Myocyte (in vitro differentiated cells): Measurements from ENCODE around the gene ADCY1. TPM values are rescaled to one million over a fixed set of nuclear protein-coding genes. Genes with fewer than 3 reads are reported as not detected.

Source experiments
- DNase-seq: peaks from one replicate; pipeline ENCODE4 v3.0.0-alpha.2; 2012; ENCODE audit warnings: low read depth
- total RNA-seq: library from RNA; depleted of rRNA; stranded (reverse); fragments of >200 nt; gene quantifications from 2 replicates; pipeline ENCODE4 v1.2.3, GENCODE V29; 2014

Gene ADCY1
- total RNA-seq, 1 donor from 2014 or later = 0.40 TPM

DNA sequence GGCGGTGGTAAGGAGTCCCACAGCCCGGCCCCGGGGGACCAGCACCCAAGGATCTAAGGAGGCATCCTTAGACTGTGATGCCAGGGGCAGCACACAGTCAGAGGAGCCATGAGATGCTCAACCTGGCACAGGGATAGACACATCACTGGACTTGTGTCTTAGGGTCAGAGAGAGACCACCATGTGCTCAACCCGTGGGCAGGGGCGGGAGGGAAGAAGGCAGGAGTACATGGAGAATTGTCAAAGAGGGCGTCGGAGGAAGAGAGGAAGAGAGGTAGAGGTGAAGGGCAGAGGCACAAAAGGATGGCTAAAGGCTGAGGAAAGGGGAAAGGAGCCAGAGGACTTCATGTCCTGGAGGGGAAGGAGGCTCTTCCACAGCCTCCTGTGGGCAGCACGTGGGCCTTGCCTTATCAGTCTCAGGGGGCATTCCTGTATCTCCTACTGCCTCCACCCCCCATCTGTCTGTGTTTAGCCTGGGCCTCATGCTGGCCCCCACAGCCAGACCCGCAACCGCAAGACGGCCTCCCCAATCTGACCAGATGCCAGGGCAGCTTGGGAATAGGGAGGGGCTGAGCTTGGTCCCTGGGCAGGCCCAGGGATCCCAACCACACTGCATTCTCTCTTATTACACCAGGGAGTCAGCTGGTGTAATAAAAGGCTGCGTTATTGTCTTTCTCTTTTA is 2.2 kb downstream of the ADCY1 start:
- DNase-seq = peak; percentile 52

DNA sequence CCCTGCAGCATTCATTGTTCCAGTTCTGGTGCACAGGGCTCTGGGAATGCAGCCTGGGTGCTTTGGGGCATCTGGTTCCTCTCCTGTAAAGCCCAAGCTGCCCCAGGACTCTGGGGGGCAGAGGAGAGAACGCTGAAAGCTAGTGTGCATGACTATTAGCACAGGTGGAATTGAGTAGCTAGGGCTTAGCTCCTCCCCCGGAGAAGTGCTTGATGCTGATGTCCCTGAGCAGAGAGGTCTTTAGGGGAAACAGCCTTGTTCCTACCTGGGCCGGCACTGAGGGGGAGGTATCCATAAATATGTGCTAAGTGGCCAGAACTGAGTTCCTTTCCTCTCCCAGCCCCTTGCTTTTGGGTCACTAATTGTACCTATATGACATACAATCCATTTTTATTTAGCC is 3.9 kb downstream of the ADCY1 start:
- DNase-seq = no peak

DNA sequence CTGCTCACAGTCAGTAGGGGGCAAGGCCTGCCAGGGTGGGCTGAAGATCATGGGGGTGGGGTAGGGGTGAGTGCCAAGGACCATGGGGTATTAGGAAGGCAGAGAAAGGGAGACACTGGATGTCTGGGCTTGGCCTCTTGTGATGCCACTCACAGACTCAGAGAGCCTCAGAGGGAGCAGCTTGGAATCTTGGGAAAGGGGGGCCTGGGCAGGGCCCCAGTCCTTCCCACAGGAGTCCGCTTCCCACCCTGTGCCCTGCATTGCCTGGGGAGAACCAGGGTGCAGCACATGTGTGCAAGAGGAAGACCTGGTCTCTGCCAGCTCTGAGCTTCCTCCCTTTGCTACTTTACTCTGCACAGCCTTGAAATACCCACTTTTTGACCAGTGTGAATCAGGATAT is 4.3 kb downstream of the ADCY1 start:
- DNase-seq = no peak

DNA sequence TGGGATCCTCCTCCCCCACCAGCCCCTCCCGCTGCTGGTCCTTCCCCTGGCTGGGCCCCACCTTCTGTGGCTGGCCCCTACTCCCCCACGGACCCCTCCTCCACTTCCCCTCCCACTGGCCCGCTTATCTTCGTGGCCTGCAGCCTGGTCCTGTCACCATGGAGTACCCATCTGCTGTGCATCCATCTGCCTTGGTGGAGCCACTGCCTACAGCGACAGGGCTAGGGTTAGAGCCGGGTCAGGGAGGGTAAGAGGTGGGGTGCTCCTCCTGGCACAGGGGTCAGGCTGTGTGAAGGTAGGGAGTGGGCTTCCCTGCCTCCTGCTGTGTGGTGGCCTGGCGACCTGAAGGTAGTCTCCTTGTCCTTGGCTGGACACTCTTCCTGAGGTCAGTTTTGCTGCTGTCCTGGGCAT is 5.2 kb downstream of the ADCY1 start:
- no peak for DNase-seq

DNA sequence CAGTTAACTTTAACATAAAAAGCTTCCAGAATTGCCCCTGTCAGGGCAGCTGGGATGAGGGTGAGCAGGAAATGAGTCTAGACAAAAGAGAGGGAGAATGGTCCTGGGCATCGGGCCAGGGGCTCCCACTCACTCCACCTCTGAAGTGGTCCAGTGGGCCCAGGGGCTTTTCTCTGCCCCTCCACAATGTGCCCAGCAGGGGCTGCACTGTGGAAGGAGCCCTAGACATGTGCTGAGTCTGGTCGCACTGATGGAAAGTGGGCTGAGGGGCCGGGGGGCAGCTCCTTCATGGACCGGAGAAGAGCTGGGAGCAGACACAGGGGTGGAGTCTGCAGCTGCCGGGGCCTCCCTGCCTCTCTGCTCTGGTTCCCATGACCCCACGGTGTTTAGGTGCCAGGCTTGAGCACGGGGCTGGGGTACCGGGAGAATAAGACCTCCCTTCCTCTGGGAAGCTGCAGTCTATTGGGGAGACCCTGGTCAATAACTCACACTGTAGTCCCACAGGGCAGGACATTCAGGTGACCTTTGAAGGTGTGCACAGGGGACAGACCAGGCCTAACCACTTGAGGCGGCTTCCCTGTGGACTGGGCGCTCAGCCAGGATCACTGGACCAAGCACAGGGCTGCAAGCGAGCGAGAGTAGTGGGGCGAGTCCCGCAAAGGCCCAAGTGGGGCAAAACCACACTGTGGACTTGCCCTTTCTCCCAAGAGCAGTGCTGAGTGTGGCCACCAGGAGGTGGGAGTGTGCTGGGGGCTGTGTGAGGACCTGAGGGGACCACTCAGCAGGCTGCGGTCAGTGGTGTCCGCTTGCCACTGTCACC is 6.1 kb downstream of the ADCY1 start:
- DNase-seq = no peak

DNA sequence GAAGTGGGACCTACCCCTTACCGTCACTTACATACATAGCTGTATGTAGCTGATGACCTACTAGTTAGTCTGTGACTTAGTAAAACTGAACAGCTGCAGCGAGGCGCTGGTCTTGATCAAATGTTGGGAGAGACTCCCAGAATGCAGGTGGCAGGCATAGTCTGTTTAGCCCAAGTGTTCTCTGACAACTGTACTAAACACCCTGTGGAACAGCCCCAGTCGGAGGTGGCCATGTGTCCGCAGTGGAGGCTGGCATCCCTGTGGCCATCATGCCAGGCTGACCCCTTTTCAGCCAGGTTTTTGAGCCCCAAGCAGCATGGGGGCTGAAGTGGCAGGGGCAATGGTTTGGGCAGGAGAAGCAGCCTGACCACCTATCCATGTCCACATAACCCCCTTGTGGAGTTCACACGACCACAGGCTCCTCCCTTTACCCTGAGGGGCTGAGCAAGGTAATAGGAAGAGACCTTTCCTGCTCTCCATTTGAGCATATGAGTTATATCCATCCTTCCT is 7.2 kb downstream of the ADCY1 start:
- DNase-seq = no peak

DNA sequence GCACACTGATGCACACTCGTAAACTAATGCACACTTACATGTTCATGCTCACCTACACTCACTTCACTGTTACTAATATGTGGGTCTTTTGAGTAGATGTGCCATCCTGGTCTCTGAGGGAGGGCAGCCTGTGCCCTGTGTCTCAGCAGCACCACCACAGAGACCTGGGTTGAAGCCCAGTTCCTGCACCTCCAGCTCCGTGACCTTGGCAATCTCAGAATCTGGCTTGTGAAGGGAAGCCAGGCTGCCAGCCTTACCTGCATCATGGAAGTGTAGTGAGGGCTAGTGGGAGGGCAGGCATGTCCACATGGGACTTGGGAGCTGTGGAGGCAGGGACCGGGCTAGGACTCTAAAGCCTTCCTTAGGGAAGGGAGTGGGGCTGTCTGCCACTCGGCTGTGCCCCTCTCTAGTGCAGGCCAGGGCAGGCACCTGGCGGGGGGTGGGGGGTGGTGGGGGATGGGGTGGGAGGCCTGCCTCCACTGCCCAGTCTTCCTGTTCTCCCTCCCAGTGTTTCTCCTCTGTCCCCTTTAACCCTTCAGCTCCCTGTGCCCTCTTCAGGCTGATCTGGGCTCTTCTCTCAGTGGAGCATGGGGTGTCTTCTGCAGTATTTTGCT is 8.1 kb downstream of the ADCY1 start:
- no peak for DNase-seq

DNA sequence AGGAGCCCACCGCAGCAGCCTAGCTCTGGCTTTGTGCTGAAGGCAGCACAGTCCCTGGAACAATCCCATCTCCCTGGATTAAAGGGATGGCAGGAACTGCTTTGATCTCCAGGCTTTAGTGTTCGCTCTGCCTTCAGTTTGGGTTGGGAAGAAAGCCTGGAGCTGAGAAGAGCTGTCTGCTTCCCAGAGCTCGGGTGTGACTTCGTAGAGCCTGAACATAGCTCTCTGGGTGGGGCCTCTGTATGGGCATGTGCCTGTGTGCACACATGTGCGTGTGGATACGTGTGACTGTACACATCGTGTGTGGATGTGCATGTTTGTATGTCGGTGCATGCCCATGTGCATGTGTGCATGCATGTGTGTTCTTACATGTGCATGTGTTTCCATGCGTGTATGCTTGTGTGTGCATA is 8.7 kb downstream of the ADCY1 start:
- DNase-seq = no peak

DNA sequence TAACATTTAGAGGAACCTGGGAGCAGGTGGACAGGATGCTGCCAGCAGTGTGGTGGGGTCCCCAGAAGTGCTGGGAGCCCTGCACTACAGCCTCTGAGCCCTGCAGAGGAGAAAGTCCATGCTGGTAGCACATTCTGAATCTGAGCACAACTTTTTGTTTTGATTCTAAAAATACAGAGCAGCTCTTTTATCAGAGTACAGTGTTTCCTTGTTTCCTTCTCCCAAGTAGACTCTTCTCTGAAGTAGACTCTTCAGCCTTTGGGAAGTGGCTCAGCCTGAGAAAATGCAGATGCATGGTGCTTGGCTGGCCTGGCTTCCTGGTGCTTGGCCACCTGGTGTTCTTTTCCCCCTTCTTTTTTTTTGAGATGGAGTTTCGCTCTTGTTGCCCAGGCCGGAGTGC is 9.1 kb downstream of the ADCY1 start:
- no peak for DNase-seq

DNA sequence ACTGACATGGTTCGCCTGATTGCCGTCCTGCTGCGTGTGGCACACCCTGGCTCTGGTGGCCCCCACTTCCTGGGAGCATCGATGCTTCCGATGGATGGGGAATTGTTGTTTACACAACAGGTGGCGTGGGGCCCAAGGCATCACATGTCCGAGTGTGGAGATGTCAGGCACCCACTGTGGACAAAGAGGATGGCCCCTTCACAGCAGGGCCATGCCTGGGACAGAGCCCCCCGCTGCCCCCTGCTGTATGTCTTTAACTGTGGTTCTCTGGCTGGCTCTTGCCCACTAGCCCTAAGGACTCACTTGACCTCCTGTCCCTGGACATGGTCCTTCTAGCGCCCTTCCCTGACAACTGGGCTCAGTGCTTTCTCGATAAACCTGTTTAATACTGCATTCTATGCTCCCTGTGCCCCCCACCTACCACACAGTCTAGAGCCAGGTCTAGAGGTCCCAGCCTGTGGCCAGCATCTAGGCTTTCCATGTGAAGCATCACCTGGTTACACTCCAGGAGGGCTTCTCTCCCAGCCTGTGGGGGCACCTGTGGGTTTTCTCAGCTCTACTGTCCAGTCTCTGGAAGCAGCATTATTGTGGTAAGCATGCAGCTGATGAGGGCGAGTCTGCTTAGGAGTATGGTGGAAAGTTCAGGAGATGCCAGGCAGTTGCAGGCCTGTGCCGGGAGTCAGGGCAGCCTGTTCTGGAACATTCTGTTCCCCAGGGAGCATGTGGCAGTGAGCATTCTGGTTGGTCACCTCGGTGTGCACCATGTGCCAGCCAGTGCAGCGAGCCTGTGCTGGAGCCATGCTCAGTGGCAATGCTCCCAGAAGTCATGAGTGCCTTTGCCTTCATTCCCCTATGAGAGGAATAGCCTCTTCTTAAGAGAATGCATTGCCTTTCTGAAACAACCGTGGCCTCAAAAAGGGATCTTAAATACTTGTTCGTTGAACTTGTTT is 10.4 kb downstream of the ADCY1 start:
- DNase-seq = no peak

DNA sequence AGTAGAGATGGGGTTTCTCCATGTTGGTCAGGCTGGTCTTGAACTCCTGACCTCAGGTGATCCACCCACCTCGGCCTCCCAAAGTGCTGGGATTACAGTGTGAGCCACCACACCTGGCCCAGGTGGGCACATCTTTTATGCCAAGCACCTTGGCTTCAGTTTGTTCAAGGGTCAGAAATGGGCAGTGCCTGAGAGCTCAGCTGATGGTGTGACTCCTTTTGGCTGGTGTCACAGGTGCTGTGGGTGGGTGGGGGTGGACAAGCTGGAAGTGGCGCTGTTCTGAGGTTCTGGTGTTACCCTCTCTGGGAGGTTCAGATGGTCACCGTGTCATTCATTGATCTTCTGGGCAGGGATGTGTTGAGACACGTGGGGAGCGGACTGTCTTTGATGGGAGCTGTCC is 11.5 kb downstream of the ADCY1 start:
- no peak for DNase-seq

DNA sequence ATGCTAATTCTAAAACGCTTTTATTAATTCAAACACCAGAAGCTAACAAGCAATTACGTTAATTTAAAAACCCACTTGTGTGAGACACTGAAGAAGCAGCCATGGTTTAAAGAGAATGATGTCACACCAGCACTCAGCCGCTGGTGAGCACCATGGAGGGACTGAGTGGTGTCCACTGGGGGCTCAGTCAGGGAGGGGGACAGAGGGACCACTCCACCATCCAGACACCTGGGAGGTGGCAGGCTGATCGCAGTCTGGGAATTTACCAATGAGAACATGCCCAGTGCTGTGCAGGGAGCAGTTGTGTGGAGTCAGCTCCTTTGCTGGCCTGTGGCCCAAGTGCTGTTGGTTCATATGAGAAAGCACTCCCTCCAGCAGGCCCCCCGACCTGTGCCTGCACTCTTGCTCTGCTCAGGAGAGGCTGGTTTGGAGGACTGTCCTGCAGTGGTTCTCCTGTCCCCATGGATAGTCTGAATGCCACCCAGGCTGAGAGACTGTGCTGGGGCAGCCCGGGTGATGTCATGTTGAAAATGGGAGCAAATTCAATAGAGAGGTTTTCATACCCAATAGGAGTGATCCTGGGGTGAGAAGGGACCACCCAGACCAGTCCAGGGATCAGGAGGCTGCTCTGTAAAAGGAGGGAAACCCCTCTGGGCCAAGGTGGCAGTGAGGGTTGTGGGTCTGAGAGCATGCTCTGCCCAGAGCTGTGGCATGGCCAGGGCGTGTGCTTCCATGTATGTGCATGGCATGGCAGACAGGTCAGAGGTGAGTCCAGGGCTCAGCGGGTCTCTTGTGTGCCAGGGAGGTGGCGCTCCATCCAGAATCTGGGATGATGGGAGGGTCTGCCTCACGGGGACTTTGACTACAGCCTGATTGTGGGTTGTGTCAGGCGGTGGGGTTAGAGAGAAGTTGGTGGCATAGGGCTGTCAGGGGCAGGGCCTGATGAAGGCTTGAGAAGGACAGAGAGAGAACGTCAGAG is 12.7 kb downstream of the ADCY1 start:
- DNase-seq = no peak

DNA sequence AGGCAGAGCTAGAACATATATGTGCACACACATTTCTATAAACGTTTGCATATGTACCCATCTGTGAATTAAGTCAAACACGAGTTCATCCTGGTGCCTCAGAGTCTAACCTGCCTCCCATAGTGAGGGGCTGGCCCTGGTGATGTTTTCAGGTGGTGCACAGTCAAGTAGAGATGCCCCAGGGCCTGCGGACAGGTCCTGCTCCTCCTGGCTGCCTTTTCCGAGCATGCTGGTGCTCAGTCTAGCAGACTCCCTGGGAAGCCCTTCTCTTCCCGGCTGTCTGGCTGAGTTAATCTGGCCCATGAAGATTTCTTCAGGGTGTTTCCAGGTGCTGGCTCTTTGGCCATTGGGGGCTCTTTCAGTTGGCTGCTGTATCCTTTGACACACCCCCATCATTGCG is 14.3 kb downstream of the ADCY1 start:
- DNase-seq = no peak

DNA sequence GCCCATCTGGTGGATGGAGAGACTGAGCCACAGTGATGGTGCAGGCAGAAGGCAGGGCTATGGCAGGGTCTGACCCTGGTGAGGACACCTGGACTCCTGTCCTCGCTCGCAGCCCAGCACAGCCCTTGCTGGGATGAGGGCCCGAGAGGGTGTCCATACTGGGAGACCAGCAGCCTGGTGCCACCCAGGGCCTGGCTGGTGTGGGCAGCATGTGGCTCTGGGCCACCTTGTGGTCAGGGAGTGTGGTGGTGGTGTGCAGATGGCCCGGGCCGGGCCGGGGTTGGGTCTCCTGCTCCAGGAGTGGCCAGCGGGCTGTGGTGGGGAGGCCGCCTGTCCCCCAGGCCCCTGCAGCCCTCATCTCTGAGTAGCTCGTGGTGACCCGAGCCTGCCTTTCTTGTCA is 14.9 kb downstream of the ADCY1 start:
- DNase-seq = no peak

DNA sequence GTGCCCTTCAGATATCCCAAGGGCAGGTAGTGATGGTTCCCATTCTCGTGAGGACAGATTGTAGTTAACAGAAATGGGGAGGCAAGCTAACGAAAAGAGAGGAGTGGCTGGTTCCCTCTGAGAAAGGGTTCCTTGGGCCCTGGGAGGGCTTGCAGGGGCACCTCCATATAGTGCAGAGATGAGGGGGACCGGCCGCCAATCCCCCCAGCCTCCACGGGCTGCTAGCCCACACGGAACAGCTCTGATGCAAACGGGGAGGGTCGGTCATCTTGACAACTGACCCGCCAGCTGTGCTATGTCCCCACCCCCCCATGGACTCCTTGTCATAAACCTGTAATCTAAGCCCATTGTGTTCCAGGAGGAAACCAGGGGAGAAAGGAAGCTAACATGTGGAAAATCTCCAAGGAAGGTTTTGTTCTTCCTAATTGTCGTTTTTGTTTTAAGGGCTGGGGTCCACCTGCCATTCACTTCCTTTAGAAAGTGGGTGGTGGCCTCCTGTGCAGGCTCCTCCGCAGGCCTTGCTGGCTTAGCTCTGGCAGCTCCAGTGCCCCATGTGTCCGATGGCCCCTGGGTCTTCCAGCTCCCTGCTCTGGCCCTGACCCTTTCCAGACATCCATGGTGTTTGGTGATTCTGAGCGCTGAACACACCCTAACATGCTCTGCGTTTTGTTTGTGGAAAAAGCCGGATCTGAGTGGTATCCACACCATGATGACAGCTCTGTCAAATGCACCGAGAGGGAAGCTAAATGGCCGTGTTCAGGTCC is 15.9 kb downstream of the ADCY1 start:
- no peak for DNase-seq

DNA sequence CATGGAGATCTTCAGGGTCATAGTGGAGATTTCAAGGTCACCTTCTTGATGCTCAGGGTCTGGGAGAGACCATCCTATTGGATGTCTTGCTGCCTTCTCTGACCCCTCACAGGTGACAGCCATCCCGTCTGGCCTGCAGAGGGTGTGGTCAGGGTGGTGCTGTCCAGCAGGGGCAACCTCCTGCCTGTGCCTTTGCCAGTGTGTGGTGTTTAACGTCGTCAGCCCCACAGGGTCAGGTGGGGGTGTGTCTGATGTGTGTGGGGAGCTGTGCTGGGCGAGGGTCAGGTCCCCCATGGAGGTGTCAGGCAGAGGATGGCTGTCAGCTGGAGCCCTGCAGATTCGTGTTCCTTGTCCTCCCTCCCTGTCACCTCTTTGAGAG is 16.5 kb downstream of the ADCY1 start:
- no peak for DNase-seq

DNA sequence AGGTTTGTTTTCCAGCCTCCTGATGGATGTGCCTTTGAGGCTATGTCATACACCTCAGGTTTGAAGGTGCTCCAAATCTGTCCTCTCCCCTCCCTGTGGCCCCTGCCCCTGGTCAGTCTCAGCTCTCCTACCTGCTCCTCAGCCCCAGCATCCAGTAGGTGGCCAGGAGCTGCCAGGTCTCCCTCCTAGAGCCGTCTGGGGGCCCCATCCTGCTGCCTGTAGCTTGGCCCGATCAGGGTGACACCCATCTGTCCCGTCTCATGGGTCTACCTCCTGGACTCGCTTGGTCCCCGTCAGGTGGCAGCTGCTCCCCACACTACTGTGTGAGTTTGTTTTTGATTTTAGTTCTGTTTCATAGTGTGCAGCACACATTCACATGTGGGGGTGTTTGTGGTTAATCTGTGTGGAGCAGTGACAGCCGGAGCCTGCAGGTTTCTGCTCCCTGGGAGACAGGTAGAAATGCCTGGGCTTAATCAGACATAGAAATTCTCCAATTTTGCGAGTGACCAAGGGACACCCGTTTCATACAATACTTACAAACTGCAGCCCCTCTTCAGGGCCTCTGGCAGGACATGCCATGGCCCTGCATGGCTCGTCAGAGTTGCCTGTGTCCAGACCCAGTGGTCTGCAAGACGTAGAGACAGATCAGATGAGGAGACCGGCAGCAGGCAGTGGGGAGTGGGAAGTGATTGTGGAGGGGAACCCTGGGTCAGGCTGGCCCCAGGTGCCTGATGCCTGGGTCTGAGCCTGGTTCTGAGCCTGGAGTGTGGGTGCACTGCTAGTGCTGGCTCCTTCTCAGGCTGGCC is 17.1 kb downstream of the ADCY1 start:
- DNase-seq = no peak

DNA sequence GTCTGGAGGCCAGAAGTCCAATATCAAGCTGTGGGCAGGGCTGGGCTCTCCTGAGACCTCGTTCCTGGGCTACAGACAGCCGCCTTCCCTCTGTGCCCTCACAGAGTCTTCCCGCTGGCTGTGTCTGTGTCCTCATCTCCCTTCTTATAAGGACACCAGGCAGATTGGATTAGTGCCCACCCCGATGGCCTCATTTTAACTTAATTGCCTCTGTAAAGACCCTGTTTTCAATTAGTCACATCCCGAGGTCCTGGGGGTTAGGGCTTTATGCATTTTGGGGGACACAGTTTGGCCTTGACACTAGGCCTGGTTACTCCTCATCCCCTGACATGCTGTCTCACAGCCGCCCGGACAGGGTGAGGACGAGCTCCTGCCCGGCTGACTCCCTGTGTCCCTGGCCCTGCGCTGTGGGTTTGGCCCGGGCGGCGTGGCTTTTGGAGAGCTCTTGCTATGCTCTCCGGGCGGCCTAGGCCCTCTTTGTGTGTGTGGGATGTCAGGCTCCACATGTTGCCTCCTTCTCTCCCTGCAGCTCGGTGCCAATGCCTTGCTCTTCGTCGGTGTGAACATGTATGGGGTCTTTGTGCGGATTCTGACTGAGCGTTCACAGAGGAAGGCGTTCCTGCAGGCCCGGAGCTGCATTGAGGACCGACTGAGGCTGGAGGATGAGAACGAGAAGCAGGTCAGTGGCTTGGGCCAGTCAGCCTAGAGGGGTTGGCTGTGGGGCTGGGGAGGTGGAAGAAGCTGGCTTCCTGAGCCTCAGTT is 18.2 kb downstream of the ADCY1 start:
- DNase-seq = no peak
